ENCODE data around the gene LTA4H. TPM values are rescaled to one million over a fixed set of nuclear protein-coding genes. Genes with fewer than 3 reads are reported as not detected.

LTA4H gene
- total RNA-seq, 2 donors from 2014 or later: 41.2 to 57.6 TPM

DNA sequence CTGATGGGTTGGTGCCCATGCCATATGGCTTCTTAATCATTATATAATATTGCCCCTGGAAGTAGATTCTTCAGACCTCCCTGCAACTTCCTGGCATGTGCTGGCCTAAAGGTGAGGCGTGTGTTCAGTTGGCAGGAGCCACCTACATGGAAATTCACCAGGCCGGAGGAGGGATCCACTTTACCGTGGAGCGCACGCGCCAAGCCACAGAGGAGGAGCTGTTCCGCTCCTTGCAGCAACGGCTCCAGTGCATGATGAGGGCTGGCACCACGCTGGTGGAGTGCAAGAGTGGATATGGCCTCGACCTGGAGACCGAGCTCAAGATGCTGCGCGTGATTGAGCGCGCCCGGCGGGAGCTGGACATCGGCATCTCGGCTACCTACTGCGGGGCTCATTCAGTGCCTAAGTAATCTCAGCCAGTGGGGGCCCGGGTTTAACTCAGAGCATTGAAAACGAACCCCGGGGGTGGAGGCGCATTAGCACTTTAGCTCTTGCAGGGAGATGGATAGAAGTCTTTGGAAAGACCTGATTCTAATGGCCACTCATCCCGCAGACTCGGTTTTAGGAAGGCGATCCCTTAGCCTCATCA, 78.7 kb downstream of the LTA4H start:
- intact Hi-C loops (cut with DNase I): no loop called here
- Histone ChIP-seq H3K36me3 (replicated peaks in 1 of 2; ENCODE audit: insufficient read depth in 1 of 2, low read depth in 2 of 2) (no peaks in the 10 kb centered on the region), H3K9me3 (no peaks in the 10 kb centered on the region), H3K4me1 (no peaks in the 10 kb centered on the region), H3K4me3 (no peak overlapping the region), H3K27me3 (no peaks in the 10 kb centered on the region), H3K27ac (no peak overlapping the region)
- WGBS, 2 donors: 73 to 80% methylated on average over 24 to 27 of the region's 27 CpGs
- TF ChIP-seq POLR2A (IDR thresholded peaks at IDR 0.05): no peak
- TF ChIP-seq, protein P1, sequence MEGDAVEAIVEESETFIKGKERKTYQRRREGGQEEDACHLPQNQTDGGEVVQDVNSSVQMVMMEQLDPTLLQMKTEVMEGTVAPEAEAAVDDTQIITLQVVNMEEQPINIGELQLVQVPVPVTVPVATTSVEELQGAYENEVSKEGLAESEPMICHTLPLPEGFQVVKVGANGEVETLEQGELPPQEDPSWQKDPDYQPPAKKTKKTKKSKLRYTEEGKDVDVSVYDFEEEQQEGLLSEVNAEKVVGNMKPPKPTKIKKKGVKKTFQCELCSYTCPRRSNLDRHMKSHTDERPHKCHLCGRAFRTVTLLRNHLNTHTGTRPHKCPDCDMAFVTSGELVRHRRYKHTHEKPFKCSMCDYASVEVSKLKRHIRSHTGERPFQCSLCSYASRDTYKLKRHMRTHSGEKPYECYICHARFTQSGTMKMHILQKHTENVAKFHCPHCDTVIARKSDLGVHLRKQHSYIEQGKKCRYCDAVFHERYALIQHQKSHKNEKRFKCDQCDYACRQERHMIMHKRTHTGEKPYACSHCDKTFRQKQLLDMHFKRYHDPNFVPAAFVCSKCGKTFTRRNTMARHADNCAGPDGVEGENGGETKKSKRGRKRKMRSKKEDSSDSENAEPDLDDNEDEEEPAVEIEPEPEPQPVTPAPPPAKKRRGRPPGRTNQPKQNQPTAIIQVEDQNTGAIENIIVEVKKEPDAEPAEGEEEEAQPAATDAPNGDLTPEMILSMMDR (IDR thresholded peaks at IDR 0.05): no peak
- DNase-seq (no peak), ATAC-seq (no peak)

DNA sequence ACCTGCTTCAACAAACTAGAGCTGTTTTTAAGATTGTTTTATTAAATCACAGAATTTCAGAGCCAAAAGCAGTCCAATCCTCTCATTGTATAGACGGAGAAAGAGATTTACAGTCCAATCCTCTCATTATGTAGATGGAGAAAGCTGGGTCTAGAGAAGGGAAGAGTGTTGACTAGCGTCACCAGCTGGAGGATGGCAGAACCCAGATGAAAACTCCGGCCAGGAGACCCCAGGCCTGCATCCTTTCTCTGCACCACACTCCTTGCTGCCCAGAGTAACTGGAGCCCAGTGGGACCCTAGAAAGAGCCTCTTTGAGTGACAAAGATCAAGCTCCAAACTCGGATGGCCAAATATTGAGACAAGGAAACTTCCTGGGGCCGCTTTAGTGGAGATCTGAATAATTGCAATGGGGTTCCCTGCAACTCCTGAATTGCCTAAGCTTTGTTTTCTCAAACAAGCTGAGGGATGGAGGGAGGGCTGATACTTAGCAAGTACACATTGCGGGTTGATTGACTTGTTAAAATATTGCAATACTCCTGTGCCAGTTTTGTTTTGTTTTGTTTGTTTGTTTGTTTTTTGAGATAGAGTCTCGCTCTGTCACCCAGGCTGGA, 79.7 kb downstream of the LTA4H start:
- no peaks in the 10 kb centered on the region for H3K9me3 ChIP-seq
- no peak overlapping the region for H3K27ac ChIP-seq
- DNase-seq: no peak
- TF ChIP-seq, protein P1 (IDR thresholded peaks at IDR 0.05): no peak
- TF ChIP-seq POLR2A (IDR thresholded peaks at IDR 0.05): no peak
- H3K4me1 ChIP-seq: no peaks in the 10 kb centered on the region
- 83% methylated on average over 7 of the region's 7 CpGs for WGBS, 2 donors
- H3K36me3 ChIP-seq (replicated peaks in 1 of 2; ENCODE audit: insufficient read depth in 1 of 2, low read depth in 2 of 2): no peaks in the 10 kb centered on the region
- no peaks in the 10 kb centered on the region for H3K27me3 ChIP-seq
- H3K4me3 ChIP-seq: no peak overlapping the region
- intact Hi-C loops (cut with DNase I): no loop called here
- ATAC-seq: no peak

DNA sequence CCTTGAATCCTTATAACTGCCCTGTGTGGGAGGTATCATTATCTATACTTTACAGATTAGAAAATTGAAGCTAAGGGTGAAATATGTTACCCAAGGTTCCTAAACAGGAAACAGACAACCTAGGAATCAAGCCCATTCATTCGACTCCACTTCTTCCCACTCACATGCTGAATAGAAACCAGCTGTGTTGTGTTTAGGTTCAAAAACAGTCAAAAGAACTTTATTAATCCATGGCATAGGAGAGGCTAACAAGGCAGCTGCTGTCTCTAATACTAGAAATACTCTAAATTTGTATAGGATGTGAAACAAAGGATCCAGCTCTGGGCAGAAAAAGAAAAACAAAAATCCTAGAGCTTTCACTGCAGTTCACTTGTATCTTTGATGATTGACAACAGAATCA, 82.4 kb downstream of the LTA4H start:
- H3K27ac ChIP-seq: no peak overlapping the region
- no peak for TF ChIP-seq POLR2A (IDR thresholded peaks at IDR 0.05)
- TF ChIP-seq, protein P1 (IDR thresholded peaks at IDR 0.05): no peak
- no peaks in the 10 kb centered on the region for H3K27me3 ChIP-seq
- intact Hi-C loops (cut with DNase I): no loop called here
- no peaks in the 10 kb centered on the region for H3K36me3 ChIP-seq (replicated peaks in 1 of 2; ENCODE audit: insufficient read depth in 1 of 2, low read depth in 2 of 2)
- H3K4me1 ChIP-seq: no peaks in the 10 kb centered on the region
- no peak for ATAC-seq
- WGBS, 2 donors: 50 to 54% methylated on average over 1 of the region's 1 CpG
- no peak for DNase-seq
- H3K9me3 ChIP-seq: no peaks in the 10 kb centered on the region
- H3K4me3 ChIP-seq: no peak overlapping the region

DNA sequence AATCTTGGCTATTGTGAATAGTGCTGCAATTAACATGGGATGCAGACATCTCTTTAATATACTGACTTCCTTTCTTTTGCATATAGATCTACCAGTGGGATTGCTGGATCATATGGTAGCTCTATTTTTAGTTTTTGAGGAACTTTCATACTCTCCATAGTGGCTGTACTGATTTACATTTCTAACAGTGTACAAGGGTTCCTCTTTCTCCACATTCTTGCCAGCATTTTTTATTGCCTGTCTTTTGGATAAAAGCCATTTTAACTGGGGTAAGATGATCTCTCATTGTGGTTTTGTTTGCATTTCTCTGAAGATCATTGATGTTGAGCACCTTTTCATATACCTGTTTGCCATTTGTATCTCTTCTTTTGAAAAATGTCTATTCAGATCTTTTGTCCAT, 83.9 kb downstream of the LTA4H start:
- intact Hi-C loops (cut with DNase I): no loop called here
- no peaks in the 10 kb centered on the region for H3K4me1 ChIP-seq
- ATAC-seq: no peak

More for the DNA sequence above, 83.9 kb downstream of the LTA4H start:
- Histone ChIP-seq H3K9me3 (no peaks in the 10 kb centered on the region), H3K27ac (no peak overlapping the region), H3K27me3 (no peaks in the 10 kb centered on the region), H3K4me3 (no peak overlapping the region), H3K36me3 (replicated peaks in 1 of 2; ENCODE audit: insufficient read depth in 1 of 2, low read depth in 2 of 2) (no peaks in the 10 kb centered on the region)
- TF ChIP-seq, protein P1 (IDR thresholded peaks at IDR 0.05): no peak
- TF ChIP-seq POLR2A (IDR thresholded peaks at IDR 0.05): no peak
- no peak for DNase-seq

Other genes starting within 250 kb of the LTA4H start
- 10 to 100 TPM; 47.7 to 62.0 TPM for gene NTN4, start 244.8 kb downstream of the LTA4H start, total RNA-seq
- gene SNRPF, start 176.6 kb downstream of the LTA4H start, total RNA-seq: 1 to 10 TPM; 6.7 to 7.6 TPM
- gene CCDC38, start 93.0 kb downstream of the LTA4H start, total RNA-seq: not detected
- gene AMDHD1, start 92.3 kb downstream of the LTA4H start, total RNA-seq: 1 to 10 TPM; 4.4 to 4.6 TPM
- gene HAL, start 39.2 kb downstream of the LTA4H start, total RNA-seq: under 1 TPM in 1 of 2 donors, not detected in 1; 0.52 TPM
- gene ELK3, start 158.8 kb upstream of the LTA4H start, total RNA-seq: 1 to 10 TPM; 4.9 to 8.0 TPM